ENCODE measurements around the gene ADGRA1. TPM values are rescaled to one million over a fixed set of nuclear protein-coding genes. Genes with fewer than 3 reads are reported as not detected.

Gene ADGRA1
- total and polyA plus RNA-seq, 2 of the 13 experiments (the other 11 are each of a cell fraction or from before 2014, with no cell fraction given) = not detected

GRCh38 chr10:133048266-133048665 lies 39.5 kb upstream of the ADGRA1 start:
- Histone ChIP-seq H3K9ac (ENCODE audit: insufficient read depth, low read depth, low read length) (no peak overlapping the region), H3K4me1 (ENCODE audit: insufficient read depth, low read length) (no peaks in the 10 kb centered on the region), H4K20me1 (ENCODE audit: insufficient read depth, low read length) (no peaks in the 10 kb centered on the region), H3K4me3 (replicated peaks in 1 of 3; ENCODE audit: insufficient read depth in 1 of 3, low read depth in 2 of 3, low read length in 3 of 3) (no peak overlapping the region), H3K27ac (ENCODE audit: extremely low read length, insufficient read depth, low read length) (no peak overlapping the region), H3K4me2 (ENCODE audit: low read depth, low read length) (no peak overlapping the region), H3K27me3 (ENCODE audit: control insufficient read depth in 1 of 2, insufficient read depth in 2 of 2, low read length in 2 of 2) (peaks cover 32 to 88% of the 10 kb centered on the region in 2 experiments; a peak in 4 of 5 replicates), H3K9me3 (ENCODE audit: low read length) (no peaks in the 10 kb centered on the region), H3K36me3 (replicated peaks in 1 of 2; ENCODE audit: control insufficient read depth in 1 of 2, insufficient read depth in 2 of 2, low read length in 2 of 2) (no peaks in the 10 kb centered on the region), H3K79me2 (ENCODE audit: insufficient read depth, low read length) (no peaks in the 10 kb centered on the region), H2AFZ (ENCODE audit: low read length) (no peak overlapping the region)
- DNase-seq (ENCODE audit: low spot score) (no peak), FAIRE-seq (no peak), ATAC-seq (no peak)
- in situ Hi-C loops (cut with HindIII; ENCODE audit: extremely low pct_ligation_motif_present, low pct_unique_long_range_greater_than_20kb) (no loop called here), intact Hi-C loops (cut with micrococcal nuclease; ENCODE audit: unreplicated experiment) (no loop called here)
- ChIA-PET CTCF (ENCODE audit: low intra/inter-chr PET ratio, low total read pairs) (no interaction called here), POLR2A (no interaction called here)
- WGBS (ENCODE audit: low lambda C conversion rate) = 0% methylated on average over 3 of the region's 13 CpGs
- BruUV-seq (replicated peaks) = no TSS peak
- TF ChIP-seq ZXDC (CRISPR knock-in tag; IDR thresholded peaks at IDR 0.05) = no peak
- TF ChIP-seq FOSL2 (CRISPR knock-in tag; IDR thresholded peaks at IDR 0.05) = no peak
- TF ChIP-seq ZBTB10 (CRISPR knock-in tag; IDR thresholded peaks at IDR 0.05; ENCODE audit: borderline replicate concordance) = no peak
- TF ChIP-seq PLSCR1 (CRISPR knock-in tag; IDR thresholded peaks at IDR 0.05; ENCODE audit: borderline replicate concordance) = no peak
- no peak for TF ChIP-seq RAD51 (IDR thresholded peaks at IDR 0.05; ENCODE audit: borderline replicate concordance)

Measured in HepG2 (cell line).